HepG2 (cell line): ENCODE results near the gene CDC20. TPM values are rescaled to one million over a fixed set of nuclear protein-coding genes. Genes with fewer than 3 reads are reported as not detected.

Source experiments
- FOXM1 ChIP-seq: sonication (generic); formaldehyde crosslinking; IDR thresholded peaks from 2 replicates; pipeline ENCODE4 v1.5.0; 2020; ENCODE audit warnings: missing genetic modification reagents
- MED8 ChIP-seq: sonication (generic); formaldehyde crosslinking; IDR thresholded peaks from 2 replicates; pipeline ENCODE4 v1.8.1; 2023; ENCODE audit warnings: mild to moderate bottlenecking, missing genetic modification reagents; ENCODE audit not compliant: insufficient replicate concordance
- REL ChIP-seq: sonication (generic); formaldehyde crosslinking; conservative IDR thresholded peaks from 2 replicates; pipeline ENCODE4 v1.8.0; 2022; ENCODE audit warnings: mild to moderate bottlenecking, missing genetic modification reagents, moderate library complexity
- ZFP82 ChIP-seq: sonication (generic); formaldehyde crosslinking; IDR thresholded peaks from 2 replicates; pipeline ENCODE4 v1.5.1; 2020; ENCODE audit warnings: mild to moderate bottlenecking, missing genetic modification reagents, borderline replicate concordance
- ZNF607 ChIP-seq: sonication (generic); formaldehyde crosslinking; IDR thresholded peaks from 2 replicates; pipeline ENCODE4 v1.5.1; 2020; ENCODE audit warnings: missing genetic modification reagents, mild to moderate bottlenecking, borderline replicate concordance
- ZSCAN21 ChIP-seq: sonication (generic); formaldehyde crosslinking; IDR thresholded peaks from 2 replicates; pipeline ENCODE4 v1.8.0; 2022; ENCODE audit warnings: mild to moderate bottlenecking, missing genetic modification reagents, moderate library complexity, borderline replicate concordance
- polyA plus RNA-seq, 8 experiments: library from polyadenylated mRNA; depleted of rRNA in 3 of 8; stranded (reverse) in 7 of 8; unstranded in 1 of 8; fragments of >200 nt; fragmentation: Illumina TruSeq in 4 of 8; extraction: Trizol in 4 of 8; gene quantifications; 2 replicates each; pipeline versions ENCODE4 v1.2.1 to v1.2.3, GENCODE V29; 2011 to 2016; ENCODE audit warnings: low read depth in 4 of 8, missing spikeins in 1 of 8, mixed read lengths in 1 of 8; ENCODE audit not compliant: insufficient read depth in 1 of 8
- total RNA-seq, 5 experiments: library from RNA; depleted of rRNA; stranded (reverse); fragments of >200 nt; fragmentation: Illumina TruSeq; extraction: Trizol; gene quantifications; 2 replicates each; pipeline ENCODE4 v1.2.3, GENCODE V29; 2016; ENCODE audit warnings: low read depth in 1 of 5
- TF ChIP-seq, protein P1 (sequence below): sonication (generic); formaldehyde crosslinking; IDR thresholded peaks from 2 replicates; pipeline ENCODE4 v1.4.0; 2020; ENCODE audit warnings: missing genetic modification reagents, borderline replicate concordance
- TF ChIP-seq, protein P2 (sequence below): sonication (generic); formaldehyde crosslinking; IDR thresholded peaks from 2 replicates; pipeline ENCODE4 v1.4.0; 2020; ENCODE audit warnings: missing genetic modification reagents, borderline replicate concordance
- TF ChIP-seq, protein P3 (sequence below): sonication (generic); formaldehyde crosslinking; IDR thresholded peaks from 2 replicates; pipeline ENCODE4 v1.4.0; 2020; ENCODE audit warnings: mild to moderate bottlenecking, missing genetic modification reagents
- TF ChIP-seq, protein P4 (sequence below): sonication (generic); formaldehyde crosslinking; IDR thresholded peaks from 2 replicates; pipeline ENCODE4 v1.8.1; 2023; ENCODE audit warnings: missing genetic modification reagents, mild to moderate bottlenecking, borderline replicate concordance
- TF ChIP-seq, protein P5 (sequence below): sonication (generic); formaldehyde crosslinking; IDR thresholded peaks from 2 replicates; pipeline ENCODE4 v1.4.0; 2020; ENCODE audit warnings: missing genetic modification reagents
- TF ChIP-seq, protein P6 (sequence below): sonication (generic); formaldehyde crosslinking; IDR thresholded peaks from 2 replicates; pipeline ENCODE4 v1.4.0; 2020; ENCODE audit warnings: low read depth, mild to moderate bottlenecking, missing genetic modification reagents

The CDC20 gene
- total and polyA plus RNA-seq, 2 of the 13 experiments (the other 11 are each of a cell fraction or from before 2014, with no cell fraction given): 57.9 to 90.0 TPM

DNA sequence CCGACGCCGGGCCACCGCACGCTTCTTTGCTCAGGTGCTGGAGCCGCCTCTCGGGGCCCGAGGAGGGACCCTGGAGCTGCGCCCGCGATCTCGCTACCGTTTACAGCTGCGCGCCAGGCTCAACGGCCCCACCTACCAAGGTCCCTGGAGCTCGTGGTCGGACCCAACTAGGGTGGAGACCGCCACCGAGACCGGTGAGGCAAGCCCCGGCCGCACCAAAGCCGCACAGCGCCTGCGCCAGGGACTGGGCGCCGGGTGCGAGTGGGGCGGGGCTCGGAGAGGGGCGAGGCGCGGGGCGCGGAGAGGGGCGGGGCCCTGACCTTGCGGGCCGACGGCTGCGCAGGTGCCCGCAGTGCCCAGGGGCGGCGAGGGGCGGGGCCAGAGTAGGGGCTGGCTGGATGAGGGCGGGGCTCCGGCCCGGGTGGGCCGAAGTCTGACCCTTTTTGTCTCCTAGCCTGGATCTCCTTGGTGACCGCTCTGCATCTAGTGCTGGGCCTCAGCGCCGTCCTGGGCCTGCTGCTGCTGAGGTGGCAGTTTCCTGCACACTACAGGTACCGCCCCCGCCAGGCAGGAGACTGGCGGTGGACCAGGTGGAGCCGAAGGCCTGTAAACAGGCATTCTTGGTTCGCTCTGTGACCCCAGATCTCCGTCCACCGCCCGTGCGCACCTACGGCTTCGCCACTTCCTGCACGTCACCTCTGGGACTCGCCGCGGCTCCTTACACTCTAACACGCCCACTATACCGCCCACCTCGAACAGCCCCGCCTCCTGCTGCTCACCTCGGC lies 9.8 kb upstream of the CDC20 start (continued):
- TF ChIP-seq, protein P1, sequence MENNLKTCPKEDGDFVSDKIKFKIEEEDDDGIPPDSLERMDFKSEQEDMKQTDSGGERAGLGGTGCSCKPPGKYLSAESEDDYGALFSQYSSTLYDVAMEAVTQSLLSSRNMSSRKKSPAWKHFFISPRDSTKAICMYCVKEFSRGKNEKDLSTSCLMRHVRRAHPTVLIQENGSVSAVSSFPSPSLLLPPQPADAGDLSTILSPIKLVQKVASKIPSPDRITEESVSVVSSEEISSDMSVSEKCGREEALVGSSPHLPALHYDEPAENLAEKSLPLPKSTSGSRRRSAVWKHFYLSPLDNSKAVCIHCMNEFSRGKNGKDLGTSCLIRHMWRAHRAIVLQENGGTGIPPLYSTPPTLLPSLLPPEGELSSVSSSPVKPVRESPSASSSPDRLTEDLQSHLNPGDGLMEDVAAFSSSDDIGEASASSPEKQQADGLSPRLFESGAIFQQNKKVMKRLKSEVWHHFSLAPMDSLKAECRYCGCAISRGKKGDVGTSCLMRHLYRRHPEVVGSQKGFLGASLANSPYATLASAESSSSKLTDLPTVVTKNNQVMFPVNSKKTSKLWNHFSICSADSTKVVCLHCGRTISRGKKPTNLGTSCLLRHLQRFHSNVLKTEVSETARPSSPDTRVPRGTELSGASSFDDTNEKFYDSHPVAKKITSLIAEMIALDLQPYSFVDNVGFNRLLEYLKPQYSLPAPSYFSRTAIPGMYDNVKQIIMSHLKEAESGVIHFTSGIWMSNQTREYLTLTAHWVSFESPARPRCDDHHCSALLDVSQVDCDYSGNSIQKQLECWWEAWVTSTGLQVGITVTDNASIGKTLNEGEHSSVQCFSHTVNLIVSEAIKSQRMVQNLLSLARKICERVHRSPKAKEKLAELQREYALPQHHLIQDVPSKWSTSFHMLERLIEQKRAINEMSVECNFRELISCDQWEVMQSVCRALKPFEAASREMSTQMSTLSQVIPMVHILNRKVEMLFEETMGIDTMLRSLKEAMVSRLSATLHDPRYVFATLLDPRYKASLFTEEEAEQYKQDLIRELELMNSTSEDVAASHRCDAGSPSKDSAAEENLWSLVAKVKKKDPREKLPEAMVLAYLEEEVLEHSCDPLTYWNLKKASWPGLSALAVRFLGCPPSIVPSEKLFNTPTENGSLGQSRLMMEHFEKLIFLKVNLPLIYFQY (CRISPR knock-in tag): peak; percentile 44; the same call in 1 of the 2 replicates
- TF ChIP-seq, protein P2, sequence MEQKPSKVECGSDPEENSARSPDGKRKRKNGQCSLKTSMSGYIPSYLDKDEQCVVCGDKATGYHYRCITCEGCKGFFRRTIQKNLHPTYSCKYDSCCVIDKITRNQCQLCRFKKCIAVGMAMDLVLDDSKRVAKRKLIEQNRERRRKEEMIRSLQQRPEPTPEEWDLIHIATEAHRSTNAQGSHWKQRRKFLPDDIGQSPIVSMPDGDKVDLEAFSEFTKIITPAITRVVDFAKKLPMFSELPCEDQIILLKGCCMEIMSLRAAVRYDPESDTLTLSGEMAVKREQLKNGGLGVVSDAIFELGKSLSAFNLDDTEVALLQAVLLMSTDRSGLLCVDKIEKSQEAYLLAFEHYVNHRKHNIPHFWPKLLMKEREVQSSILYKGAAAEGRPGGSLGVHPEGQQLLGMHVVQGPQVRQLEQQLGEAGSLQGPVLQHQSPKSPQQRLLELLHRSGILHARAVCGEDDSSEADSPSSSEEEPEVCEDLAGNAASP: no peak
- TF ChIP-seq, protein P3, sequence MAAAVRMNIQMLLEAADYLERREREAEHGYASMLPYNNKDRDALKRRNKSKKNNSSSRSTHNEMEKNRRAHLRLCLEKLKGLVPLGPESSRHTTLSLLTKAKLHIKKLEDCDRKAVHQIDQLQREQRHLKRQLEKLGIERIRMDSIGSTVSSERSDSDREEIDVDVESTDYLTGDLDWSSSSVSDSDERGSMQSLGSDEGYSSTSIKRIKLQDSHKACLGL (CRISPR knock-in tag): peak; percentile 12; the same call in 1 of the 2 replicates
- no peak for TF ChIP-seq FOXM1 (CRISPR knock-in tag)
- TF ChIP-seq ZFP82 (CRISPR knock-in tag): 0 out of 2 replicates have a peak, but pooled peaks have one; percentile 77
- TF ChIP-seq, protein P4, sequence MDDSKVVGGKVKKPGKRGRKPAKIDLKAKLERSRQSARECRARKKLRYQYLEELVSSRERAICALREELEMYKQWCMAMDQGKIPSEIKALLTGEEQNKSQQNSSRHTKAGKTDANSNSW (CRISPR knock-in tag): no peak; the same call in 1 of the 2 replicates
- TF ChIP-seq ZNF607 (CRISPR knock-in tag): peak; percentile 64; the same call in 1 of the 2 replicates
- peak; percentile 78; the same call in 1 of the 2 replicates for TF ChIP-seq ZSCAN21
- TF ChIP-seq, protein P5, sequence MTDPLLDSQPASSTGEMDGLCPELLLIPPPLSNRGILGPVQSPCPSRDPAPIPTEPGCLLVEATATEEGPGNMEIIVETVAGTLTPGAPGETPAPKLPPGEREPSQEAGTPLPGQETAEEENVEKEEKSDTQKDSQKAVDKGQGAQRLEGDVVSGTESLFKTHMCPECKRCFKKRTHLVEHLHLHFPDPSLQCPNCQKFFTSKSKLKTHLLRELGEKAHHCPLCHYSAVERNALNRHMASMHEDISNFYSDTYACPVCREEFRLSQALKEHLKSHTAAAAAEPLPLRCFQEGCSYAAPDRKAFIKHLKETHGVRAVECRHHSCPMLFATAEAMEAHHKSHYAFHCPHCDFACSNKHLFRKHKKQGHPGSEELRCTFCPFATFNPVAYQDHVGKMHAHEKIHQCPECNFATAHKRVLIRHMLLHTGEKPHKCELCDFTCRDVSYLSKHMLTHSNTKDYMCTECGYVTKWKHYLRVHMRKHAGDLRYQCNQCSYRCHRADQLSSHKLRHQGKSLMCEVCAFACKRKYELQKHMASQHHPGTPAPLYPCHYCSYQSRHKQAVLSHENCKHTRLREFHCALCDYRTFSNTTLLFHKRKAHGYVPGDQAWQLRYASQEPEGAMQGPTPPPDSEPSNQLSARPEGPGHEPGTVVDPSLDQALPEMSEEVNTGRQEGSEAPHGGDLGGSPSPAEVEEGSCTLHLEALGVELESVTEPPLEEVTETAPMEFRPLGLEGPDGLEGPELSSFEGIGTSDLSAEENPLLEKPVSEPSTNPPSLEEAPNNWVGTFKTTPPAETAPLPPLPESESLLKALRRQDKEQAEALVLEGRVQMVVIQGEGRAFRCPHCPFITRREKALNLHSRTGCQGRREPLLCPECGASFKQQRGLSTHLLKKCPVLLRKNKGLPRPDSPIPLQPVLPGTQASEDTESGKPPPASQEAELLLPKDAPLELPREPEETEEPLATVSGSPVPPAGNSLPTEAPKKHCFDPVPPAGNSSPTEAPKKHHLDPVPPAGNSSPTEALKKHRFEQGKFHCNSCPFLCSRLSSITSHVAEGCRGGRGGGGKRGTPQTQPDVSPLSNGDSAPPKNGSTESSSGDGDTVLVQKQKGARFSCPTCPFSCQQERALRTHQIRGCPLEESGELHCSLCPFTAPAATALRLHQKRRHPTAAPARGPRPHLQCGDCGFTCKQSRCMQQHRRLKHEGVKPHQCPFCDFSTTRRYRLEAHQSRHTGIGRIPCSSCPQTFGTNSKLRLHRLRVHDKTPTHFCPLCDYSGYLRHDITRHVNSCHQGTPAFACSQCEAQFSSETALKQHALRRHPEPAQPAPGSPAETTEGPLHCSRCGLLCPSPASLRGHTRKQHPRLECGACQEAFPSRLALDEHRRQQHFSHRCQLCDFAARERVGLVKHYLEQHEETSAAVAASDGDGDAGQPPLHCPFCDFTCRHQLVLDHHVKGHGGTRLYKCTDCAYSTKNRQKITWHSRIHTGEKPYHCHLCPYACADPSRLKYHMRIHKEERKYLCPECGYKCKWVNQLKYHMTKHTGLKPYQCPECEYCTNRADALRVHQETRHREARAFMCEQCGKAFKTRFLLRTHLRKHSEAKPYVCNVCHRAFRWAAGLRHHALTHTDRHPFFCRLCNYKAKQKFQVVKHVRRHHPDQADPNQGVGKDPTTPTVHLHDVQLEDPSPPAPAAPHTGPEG (CRISPR knock-in tag): 0 out of 2 replicates have a peak, but pooled peaks have one; percentile 62
- TF ChIP-seq REL (CRISPR knock-in tag): no peak
- TF ChIP-seq MED8 (CRISPR knock-in tag): no peak
- TF ChIP-seq, protein P6, sequence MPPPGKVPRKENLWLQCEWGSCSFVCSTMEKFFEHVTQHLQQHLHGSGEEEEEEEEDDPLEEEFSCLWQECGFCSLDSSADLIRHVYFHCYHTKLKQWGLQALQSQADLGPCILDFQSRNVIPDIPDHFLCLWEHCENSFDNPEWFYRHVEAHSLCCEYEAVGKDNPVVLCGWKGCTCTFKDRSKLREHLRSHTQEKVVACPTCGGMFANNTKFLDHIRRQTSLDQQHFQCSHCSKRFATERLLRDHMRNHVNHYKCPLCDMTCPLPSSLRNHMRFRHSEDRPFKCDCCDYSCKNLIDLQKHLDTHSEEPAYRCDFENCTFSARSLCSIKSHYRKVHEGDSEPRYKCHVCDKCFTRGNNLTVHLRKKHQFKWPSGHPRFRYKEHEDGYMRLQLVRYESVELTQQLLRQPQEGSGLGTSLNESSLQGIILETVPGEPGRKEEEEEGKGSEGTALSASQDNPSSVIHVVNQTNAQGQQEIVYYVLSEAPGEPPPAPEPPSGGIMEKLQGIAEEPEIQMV (CRISPR knock-in tag): peak; percentile 10; the same call in 1 of the 2 replicates
